IMR-90 (cell line): ENCODE results near the gene COA1. TPM values are rescaled to one million over a fixed set of nuclear protein-coding genes. Genes with fewer than 3 reads are reported as not detected.

Source experiments
- ATAC-seq: fragments of 200-7000 bp; cut with Tn5 transposase; 2 replicates; pipeline ENCODE4 v1.9.1; 2020; ENCODE audit warnings: low read depth, mild to moderate bottlenecking, moderate library complexity
- BruUV-seq: library from RNA; stranded (reverse); fragments of 400-500 nt; replicated peaks from 2 replicates; lab custom pipeline; 2021; lab: Mats Ljungman, UMichigan
- CTCF ChIA-PET: fragments of 300-600 bp; formaldehyde crosslinking; extraction: SDS; loops from one replicate; lab custom pipeline; 2021; ENCODE audit warnings: antibody characterized with exemption; lab: Yijun Ruan, JAX
- POLR2A ChIA-PET: fragments of 300-600 bp; sonication (Branson Sonifier 250); formaldehyde crosslinking; loops from one replicate; lab custom pipeline; 2022; ENCODE audit warnings: antibody characterized with exemption; ENCODE audit not compliant: unreplicated experiment; lab: Charles Lee
- DNase-seq: peaks from one replicate; pipeline ENCODE4 v3.0.0; 2013
- H2AFZ ChIP-seq: replicated peaks from 2 replicates; pipeline ENCODE3; 2013; ENCODE audit warnings: low read length, mild to moderate bottlenecking; ENCODE audit not compliant: poor library complexity
- H2AK5ac ChIP-seq: 2 replicates; pipeline ENCODE4 v1.6.1; 2013; ENCODE audit warnings: low read depth, low read length, inconsistent platforms
- H2AK9ac ChIP-seq: replicated peaks from 2 replicates; pipeline ENCODE3; 2013; ENCODE audit warnings: mild to moderate bottlenecking, low read depth, low read length, moderate library complexity; ENCODE audit not compliant: poor library complexity
- H2BK120ac ChIP-seq: 2 replicates; pipeline ENCODE4 v1.6.1; 2013; ENCODE audit warnings: low read depth, low read length, inconsistent platforms
- H2BK15ac ChIP-seq: 3 replicates; pipeline ENCODE4 v1.6.1; 2013; ENCODE audit warnings: low read depth, low read length, inconsistent platforms
- H2BK20ac ChIP-seq: 2 replicates; pipeline ENCODE4 v1.6.1; 2013; ENCODE audit warnings: low read depth, mild to moderate bottlenecking, inconsistent platforms, low read length, moderate library complexity
- H2BK5ac ChIP-seq: 2 replicates; pipeline ENCODE4 v1.6.1; 2013; ENCODE audit warnings: mild to moderate bottlenecking, low read depth, low read length, inconsistent platforms; ENCODE audit not compliant: poor library complexity, severe bottlenecking
- H3K14ac ChIP-seq: replicated peaks from 2 replicates; pipeline ENCODE4 v1.6.1; 2013; ENCODE audit warnings: low read depth, low read length, inconsistent platforms
- H3K18ac ChIP-seq: 2 replicates; pipeline ENCODE4 v1.6.1; 2013; ENCODE audit warnings: low read depth, low read length, control low read depth
- H3K23ac ChIP-seq: 2 replicates; pipeline ENCODE4 v1.6.1; 2013; ENCODE audit warnings: low read depth, low read length, inconsistent platforms
- H3K27ac ChIP-seq: 2 replicates; pipeline ENCODE4 v1.5.1; 2013; ENCODE audit warnings: mild to moderate bottlenecking, control low read depth, low read length; ENCODE audit not compliant: insufficient read depth
- H3K27me3 ChIP-seq: 2 replicates; pipeline ENCODE4 v1.6.1; 2013; ENCODE audit warnings: low read length; ENCODE audit not compliant: control insufficient read depth, insufficient read depth
- H3K36me3 ChIP-seq: 2 replicates; pipeline ENCODE4 v1.6.1; 2013; ENCODE audit warnings: low read length, mixed read lengths; ENCODE audit not compliant: control insufficient read depth, insufficient read depth
- H3K4ac ChIP-seq: 2 replicates; pipeline ENCODE4 v1.6.1; 2013; ENCODE audit warnings: low read depth, low read length, inconsistent platforms
- H3K4me1 ChIP-seq: 2 replicates; pipeline ENCODE4 v1.6.1; 2013; ENCODE audit warnings: low read length, mixed read lengths; ENCODE audit not compliant: control insufficient read depth, insufficient read depth
- H3K4me2 ChIP-seq: 2 replicates; pipeline ENCODE4 v1.6.1; 2013; ENCODE audit warnings: low read depth, mild to moderate bottlenecking, control low read depth, low read length, moderate library complexity
- H3K4me3 ChIP-seq: 2 replicates; pipeline ENCODE4 v1.5.1; 2013; ENCODE audit warnings: low read depth, mild to moderate bottlenecking, control low read depth, low read length, moderate library complexity; ENCODE audit not compliant: insufficient read depth
- H3K56ac ChIP-seq: 2 replicates; pipeline ENCODE4 v1.6.1; 2013; ENCODE audit warnings: low read length, inconsistent platforms; ENCODE audit not compliant: insufficient read depth; ENCODE audit errors: extremely low read depth
- H3K79me1 ChIP-seq, 2 experiments: 2 replicates each; pipeline ENCODE4 v1.6.1; 2013; ENCODE audit warnings: low read length in 2 of 2, inconsistent platforms in 1 of 2, low read depth in 1 of 2
- H3K9ac ChIP-seq: 2 replicates; pipeline ENCODE4 v1.6.1; 2013; ENCODE audit warnings: low read depth, low read length, control low read depth
- H3K9me1 ChIP-seq: 2 replicates; pipeline ENCODE4 v1.6.1; 2013; ENCODE audit warnings: low read length, inconsistent platforms; ENCODE audit not compliant: insufficient read depth
- H3K9me3 ChIP-seq: 2 replicates; pipeline ENCODE4 v1.6.1; 2013; ENCODE audit warnings: low read length; ENCODE audit not compliant: control insufficient read depth, insufficient read depth
- H4K20me1 ChIP-seq: 2 replicates; pipeline ENCODE4 v1.6.1; 2013; ENCODE audit warnings: low read length, inconsistent platforms; ENCODE audit not compliant: insufficient read depth
- H4K5ac ChIP-seq: 2 replicates; pipeline ENCODE4 v1.6.1; 2013; ENCODE audit warnings: mild to moderate bottlenecking, low read depth, low read length, control low read depth
- H4K8ac ChIP-seq, 2 experiments: 2 replicates each; pipeline ENCODE4 v1.6.1; 2013; ENCODE audit warnings: low read depth in 2 of 2, low read length in 2 of 2, control low read depth in 1 of 2, inconsistent platforms in 1 of 2
- H4K91ac ChIP-seq: 2 replicates; pipeline ENCODE4 v1.6.1; 2013; ENCODE audit warnings: low read depth, low read length, inconsistent platforms; ENCODE audit not compliant: insufficient read depth
- CHD1 ChIP-seq: IDR thresholded peaks from 2 replicates; pipeline ENCODE4 v1.6.1; 2012; ENCODE audit warnings: low read depth, low read length, improper control_type of control experiment
- FOS ChIP-seq: fragments of 150-350 bp; IDR thresholded peaks from 2 replicates; pipeline ENCODE4 v1.6.1; 2016; ENCODE audit warnings: low read depth, low read length
- MAFK ChIP-seq: IDR thresholded peaks from 2 replicates; pipeline ENCODE4 v1.6.1; 2012; ENCODE audit warnings: low read depth, low read length, improper control_type of control experiment
- MAZ ChIP-seq: IDR thresholded peaks from 2 replicates; pipeline ENCODE4 v1.6.1; 2012; ENCODE audit warnings: low read depth, mild to moderate bottlenecking, low read length, improper control_type of control experiment, moderate library complexity, borderline replicate concordance
- MXI1 ChIP-seq: IDR thresholded peaks from 2 replicates; pipeline ENCODE4 v1.6.1; 2012; ENCODE audit warnings: low read depth, mild to moderate bottlenecking, low read length, moderate library complexity, borderline replicate concordance
- NFE2L2 ChIP-seq: fragments of 150-350 bp; IDR thresholded peaks from 2 replicates; pipeline ENCODE4 v1.6.1; 2016; ENCODE audit warnings: low read depth, mild to moderate bottlenecking, low read length
- POLR2A ChIP-seq: IDR thresholded peaks from 2 replicates; pipeline ENCODE4 v1.6.1; 2012; ENCODE audit warnings: mild to moderate bottlenecking, low read depth, low read length
- RAD21 ChIP-seq: IDR thresholded peaks from 2 replicates; pipeline ENCODE4 v1.6.1; 2012; ENCODE audit warnings: low read length, improper control_type of control experiment
- RFX5 ChIP-seq: IDR thresholded peaks from 2 replicates; pipeline ENCODE4 v1.8.0; 2012; ENCODE audit warnings: low read depth, mild to moderate bottlenecking, low read length, moderate library complexity
- WGBS, 2 experiments: methylation state at CpG; one replicate each; pipeline versions ENCODE4 v1.1.5 to v1.1.7; 2013; ENCODE audit warnings: missing lambda C conversion rate in 2 of 2; ENCODE audit not compliant: insufficient read length in 1 of 2; ENCODE audit errors: extremely low coverage in 2 of 2; 5-methylcytosine and 5-hydroxymethylcytosine counted together
- dilution Hi-C: fragments of 300-500 bp; cut with HindIII; formaldehyde crosslinking; loops from one replicate; pipeline ENCODE4 v1.14.3; 2018; ENCODE audit warnings: low sequenced_read_pairs; ENCODE audit not compliant: unreplicated experiment
- in situ Hi-C: fragments of 300-500 bp; cut with MboI; formaldehyde crosslinking; loops from 3 replicates; pipeline ENCODE4 v1.14.3; 2019; ENCODE audit warnings: low sequenced_read_pairs, inconsistent platforms, mixed read lengths
- intact Hi-C: fragments of 100-400 bp; cut with micrococcal nuclease; formaldehyde crosslinking; loops from 2 replicates; pipeline ENCODE4 v1.10.0; 2022
- polyA plus RNA-seq, 3 experiments: library from polyadenylated mRNA; depleted of rRNA; stranded (reverse); fragments of >200 nt; gene quantifications; 2 replicates each; pipeline ENCODE4 v1.2.3, GENCODE V29; 2012; ENCODE audit warnings: low replicate concordance in 1 of 3
- total RNA-seq: library from RNA; depleted of rRNA; stranded (reverse); fragments of >200 nt; gene quantifications from 2 replicates; pipeline ENCODE4 v1.2.3, GENCODE V29; 2012

The COA1 gene
- total and polyA plus RNA-seq, 2 of the 4 experiments (the other 2 are of a cell fraction): 34.2 to 59.5 TPM

DNA sequence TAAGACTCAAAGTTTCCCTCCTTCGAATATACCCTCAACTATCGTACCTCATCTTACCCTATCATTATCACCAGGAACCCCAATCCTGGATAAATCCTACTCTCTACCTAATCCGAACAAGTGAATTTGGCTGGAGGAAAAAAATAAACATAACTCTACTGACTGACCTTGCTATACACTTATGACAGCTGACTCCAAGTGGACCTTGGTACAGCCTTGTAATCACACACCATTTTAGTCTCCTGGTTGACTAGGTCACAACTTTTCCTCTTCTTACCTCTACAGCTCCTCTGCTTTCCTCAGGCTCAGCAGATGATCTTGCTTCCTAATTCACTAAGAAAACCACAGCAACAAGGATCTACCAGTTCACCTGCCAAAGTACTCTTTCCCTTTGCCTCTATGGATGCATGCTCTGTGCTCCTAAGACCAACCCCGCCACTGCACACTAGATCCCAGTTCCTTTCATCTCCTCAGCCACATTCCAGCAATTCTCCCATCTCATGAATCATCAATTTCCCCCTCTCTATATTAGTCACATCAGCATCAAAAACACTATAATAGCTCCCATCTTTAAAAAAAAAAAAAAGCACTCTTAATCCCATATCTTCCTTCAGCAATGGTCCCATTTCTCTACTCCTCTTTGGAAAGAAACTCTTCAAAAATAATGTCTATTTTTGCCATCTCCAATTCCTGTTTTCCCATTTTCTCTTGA is 35.5 kb downstream of the COA1 start:
- intact Hi-C loops (no loop called here), in situ Hi-C loops (loop anchor here (5.0 kb wide), 1 partner anchor 47 kb away; no protein-coding TSS in a partner anchor), dilution Hi-C loops (no loop called here)
- H3K27me3 ChIP-seq: no peaks in the 10 kb centered on the region
- H3K23ac ChIP-seq: peak overlapping the region; percentile 82
- H2BK120ac ChIP-seq: peak overlapping the region; percentile 93
- no peak overlapping the region for H3K4me3 ChIP-seq
- H3K36me3 ChIP-seq: no peaks in the 10 kb centered on the region
- H2BK20ac ChIP-seq: peak overlapping the region; percentile 91
- H3K18ac ChIP-seq: peak overlapping the region; percentile 53
- H2AFZ ChIP-seq: no peak overlapping the region
- H4K20me1 ChIP-seq: no peaks in the 10 kb centered on the region
- H2BK15ac ChIP-seq: peak overlapping the region; percentile 89
- ATAC-seq (peak; percentile 43), DNase-seq (peak; percentile 81)
- ChIA-PET CTCF (interaction anchor here (1.9 kb wide), 1 partner anchor 111 kb away, joined by 10 read pairs; the partner anchor contains the start of gene STK17A), POLR2A (interaction anchor here (0.7 kb wide), 1 partner anchor 329 kb away, joined by 4 read pairs; no protein-coding TSS in a partner anchor)
- peak overlapping the region; percentile 88 for H3K4ac ChIP-seq
- H3K56ac ChIP-seq: peak overlapping the region; percentile 9; the same call in 1 of the 2 replicates
- peak overlapping the region; percentile 90 for H3K14ac ChIP-seq
- H3K9me1 ChIP-seq: peaks cover 14% of the 10 kb centered on the region
- peak overlapping the region; percentile 69 to 70 for H4K8ac ChIP-seq
- H2AK9ac ChIP-seq: peak overlapping the region; percentile 11
- peak overlapping the region; percentile 39 for H4K5ac ChIP-seq
- H3K4me1 ChIP-seq: peaks cover 19% of the 10 kb centered on the region
- TF ChIP-seq NFE2L2 (no peak), MAFK (peak; percentile 59; the same call in 1 of the 2 replicates), FOS (0 out of 2 replicates have a peak, but pooled peaks have one; percentile 15), CHD1 (no peak), RFX5 (no peak), MAZ (no peak), RAD21 (no peak), MXI1 (no peak), POLR2A (no peak)
- BruUV-seq: no TSS peak
- WGBS, 2 experiments: 73 to 100% methylated on average over 1 to 2 of the region's 4 CpGs
- peaks cover 39 to 60% of the 10 kb centered on the region in 2 experiments for H3K79me1 ChIP-seq
- peak overlapping the region; percentile 60 for H2AK5ac ChIP-seq
- peak overlapping the region; percentile 92 for H2BK5ac ChIP-seq
- H4K91ac ChIP-seq: peak overlapping the region; percentile 78
- H3K27ac ChIP-seq: peak overlapping the region; percentile 61
- no peaks in the 10 kb centered on the region for H3K9me3 ChIP-seq
- H3K4me2 ChIP-seq: peak overlapping the region; percentile 59; the same call in 1 of the 2 replicates
- H3K9ac ChIP-seq: no peak overlapping the region
